Dedifferentiated amniotic fluid mesenchymal stem cell (primary cell): ENCODE results near the gene PTH2R.

Experiments used
- DNase-seq: peaks from one replicate; pipeline ENCODE4 v3.0.0-alpha.2; 2016; ENCODE audit errors: extremely low spot score

Gene PTH2R

DNA sequence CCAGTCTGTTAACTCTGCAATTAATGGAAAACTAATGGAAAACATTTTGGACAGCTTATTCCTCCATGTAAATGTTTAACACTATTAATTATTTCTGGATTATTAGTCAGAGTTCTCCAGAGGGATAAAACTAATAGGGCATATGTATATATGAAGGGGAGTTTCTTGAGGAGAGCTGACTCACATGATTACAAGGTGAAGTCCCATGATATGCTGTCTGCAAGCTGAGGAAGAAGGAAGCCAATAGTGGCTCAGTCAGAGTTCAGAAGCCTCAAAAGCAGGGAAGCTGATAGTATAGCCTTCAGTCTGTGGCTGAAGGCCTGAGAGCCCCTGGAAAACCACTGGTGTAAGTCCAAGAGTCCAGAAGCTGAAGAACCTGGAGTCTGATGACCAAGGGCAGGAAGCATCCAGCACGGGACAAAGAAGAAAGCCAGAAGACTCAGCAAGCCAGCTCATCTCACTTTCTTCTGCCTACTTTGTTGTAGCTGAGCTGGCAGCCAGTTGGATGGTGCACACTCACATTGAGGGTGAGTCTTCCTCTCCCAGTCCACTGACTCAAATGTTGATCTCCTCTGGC lies 136.0 kb downstream of the PTH2R start:
- DNase-seq = no peak
